ENCODE results near the gene FRMPD1.
"Not testable (repeated sequence)": the region's sequence is repeated elsewhere in the genome, so short reads cannot be mapped to it uniquely, and the experiment has no call there.

Gene FRMPD1

GRCh38 chr9:37740128-37740527 lies 89.4 kb downstream of the FRMPD1 start:
- no peak for DNase-seq

- DNase-seq, result no peak
Observed at GRCh38 chr9:37740631-37741328, 90.0 kb downstream of the FRMPD1 start.

- no peak for DNase-seq
Observed at GRCh38 chr9:37745970-37746369, 95.2 kb downstream of the FRMPD1 start.

- DNase-seq, result no peak
Observed at GRCh38 chr9:37746448-37747270, 95.9 kb downstream of the FRMPD1 start.

GRCh38 chr9:37747271-37747753 lies 96.6 kb downstream of the FRMPD1 start:
- DNase-seq, result peak; percentile 49 to 71

GRCh38 chr9:37749129-37749528 lies 98.4 kb downstream of the FRMPD1 start:
- no peak for DNase-seq

- no peak for DNase-seq
Observed at GRCh38 chr9:37751186-37751585, 100.4 kb downstream of the FRMPD1 start.

- not testable (repeated sequence) for DNase-seq
Observed at GRCh38 chr9:37751704-37752103, 101.0 kb downstream of the FRMPD1 start.

GRCh38 chr9:37752112-37752511 lies 101.4 kb downstream of the FRMPD1 start:
- DNase-seq, result not testable (repeated sequence)

GRCh38 chr9:37752642-37753488 lies 102.1 kb downstream of the FRMPD1 start:
- no peak for DNase-seq

GRCh38 chr9:37753489-37754190 lies 102.9 kb downstream of the FRMPD1 start, which contains the start of gene TRMT10B:
Gene TRMT10B (plus strand): TSS chr9:37753805. CDS start chr9:37761932, 8,127 bp downstream.
- DNase-seq, result peak; percentile 61 to 68

GRCh38 chr9:37758747-37759146 lies 108.0 kb downstream of the FRMPD1 start:
- no peak for DNase-seq

- DNase-seq, result no peak
Observed at GRCh38 chr9:37760416-37761161, 109.8 kb downstream of the FRMPD1 start.

GRCh38 chr9:37761511-37761910 lies 110.8 kb downstream of the FRMPD1 start:
- no peak for DNase-seq

- DNase-seq, result not testable (repeated sequence)
Observed at GRCh38 chr9:37765263-37765662, 114.5 kb downstream of the FRMPD1 start.

GRCh38 chr9:37769306-37769705 lies 118.6 kb downstream of the FRMPD1 start:
- no peak for DNase-seq

- DNase-seq, result no peak
Observed at GRCh38 chr9:37769995-37770394, 119.2 kb downstream of the FRMPD1 start.

GRCh38 chr9:37775216-37775919 lies 124.6 kb downstream of the FRMPD1 start:
- no peak for DNase-seq

- no peak for DNase-seq
Observed at GRCh38 chr9:37776328-37776727, 125.6 kb downstream of the FRMPD1 start.

- DNase-seq, result no peak
Observed at GRCh38 chr9:37778534-37778933, 127.8 kb downstream of the FRMPD1 start.

- DNase-seq, result peak in 1 of 2 experiments; percentile 19
Observed at GRCh38 chr9:37784291-37784615, 133.5 kb downstream of the FRMPD1 start.
